Panc1 (cell line): ENCODE measurements around the gene NEK8.

ENCODE experiments used
- CTCF ChIP-seq: fragments of 450-650 bp; IDR thresholded peaks from 2 replicates; pipeline ENCODE4 v1.5.1; 2017; ENCODE audit warnings: mild to moderate bottlenecking
- POLR2AphosphoS5 ChIP-seq: IDR thresholded peaks from 2 replicates; pipeline ENCODE4 v1.6.1; 2012; ENCODE audit warnings: mild to moderate bottlenecking, low read depth, low read length, moderate library complexity
- SIN3A ChIP-seq: IDR thresholded peaks from 2 replicates; pipeline ENCODE4 v1.6.1; 2012; ENCODE audit warnings: low read depth, mild to moderate bottlenecking, low read length, moderate library complexity, borderline replicate concordance; ENCODE audit not compliant: insufficient read depth
- TCF7L2 ChIP-seq: IDR thresholded peaks from 2 replicates; pipeline ENCODE4 v1.6.1; 2011; ENCODE audit warnings: mild to moderate bottlenecking, low read depth, low read length, inconsistent platforms

DNA sequence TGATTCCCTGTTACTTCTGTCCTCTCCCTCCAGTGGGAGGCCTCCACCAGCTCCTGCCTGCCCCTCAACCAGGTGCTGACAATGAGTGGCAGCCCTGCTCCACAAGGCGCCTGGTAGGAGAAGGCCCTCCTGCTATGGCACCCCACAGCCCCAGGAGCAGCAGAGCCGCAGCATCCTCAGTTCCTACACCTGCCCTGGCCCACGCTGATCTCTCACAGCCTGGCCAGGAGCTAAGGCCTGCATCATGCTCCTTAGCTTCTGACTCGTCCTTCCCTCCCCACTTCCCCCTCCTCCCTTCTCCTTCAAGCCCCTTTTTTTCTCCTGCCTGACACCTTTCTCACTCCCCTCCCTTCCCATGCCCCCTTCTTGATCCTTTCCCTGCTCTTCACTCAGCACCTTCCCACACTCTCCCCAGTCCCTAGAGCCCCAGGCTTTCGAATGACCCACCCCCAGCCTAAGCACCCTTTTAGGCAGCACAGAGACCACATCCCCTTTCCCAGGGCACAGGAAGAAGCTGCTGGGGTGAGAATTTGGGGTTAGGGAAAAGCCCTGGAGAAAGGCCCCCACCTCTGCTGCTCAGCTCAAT lies 23.4 kb upstream of the NEK8 start:
- TF ChIP-seq POLR2AphosphoS5 (no peak), CTCF (no peak), SIN3A (no peak), TCF7L2 (no peak)
